Activated naive CD4-positive, alpha-beta T cell treated with anti-CD3 and anti-CD28 coated beads for 36 hours (primary cell): ENCODE results near the gene ENO2. TPM values are rescaled to one million over a fixed set of nuclear protein-coding genes. Genes with fewer than 3 reads are reported as not detected.

Experiments used
- CTCF ChIA-PET: fragments of 350-600 bp; sonication (Branson Sonifier 250); formaldehyde crosslinking; loops from one replicate; lab custom pipeline; 2021; ENCODE audit warnings: antibody characterized with exemption; lab: Charles Lee
- DNase-seq: peaks from one replicate; pipeline ENCODE4 v3.0.0-alpha.2; 2020
- H3K27ac Mint-ChIP-seq: one replicate; pipeline ENCODE4 v1.8.0; 2021; ENCODE audit warnings: mild to moderate bottlenecking, mixed read lengths
- H3K27me3 Mint-ChIP-seq: one replicate; pipeline ENCODE4 v1.8.0; 2021; ENCODE audit warnings: low read depth, mixed read lengths
- H3K36me3 Mint-ChIP-seq: one replicate; pipeline ENCODE4 v1.8.0; 2021; ENCODE audit warnings: low read depth, mixed read lengths
- H3K4me1 Mint-ChIP-seq: one replicate; pipeline ENCODE4 v1.8.0; 2021; ENCODE audit warnings: low read depth, mixed read lengths
- H3K4me3 Mint-ChIP-seq: one replicate; pipeline ENCODE4 v1.8.0; 2021; ENCODE audit warnings: mild to moderate bottlenecking, moderate library complexity, mixed read lengths
- H3K9me3 Mint-ChIP-seq: one replicate; pipeline ENCODE4 v1.8.0; 2021; ENCODE audit warnings: mixed read lengths
- intact Hi-C: fragments of 100-400 bp; cut with micrococcal nuclease; formaldehyde crosslinking; loops from one replicate; pipeline ENCODE4 v1.15.1; 2023
- total RNA-seq, 2 experiments: library from RNA; stranded (reverse); gene quantifications; one replicate each; pipeline ENCODE4 v1.2.3, GENCODE V29; 2021

Gene ENO2
- total RNA-seq, 2 experiments from 2014 or later = 128 to 131 TPM

DNA sequence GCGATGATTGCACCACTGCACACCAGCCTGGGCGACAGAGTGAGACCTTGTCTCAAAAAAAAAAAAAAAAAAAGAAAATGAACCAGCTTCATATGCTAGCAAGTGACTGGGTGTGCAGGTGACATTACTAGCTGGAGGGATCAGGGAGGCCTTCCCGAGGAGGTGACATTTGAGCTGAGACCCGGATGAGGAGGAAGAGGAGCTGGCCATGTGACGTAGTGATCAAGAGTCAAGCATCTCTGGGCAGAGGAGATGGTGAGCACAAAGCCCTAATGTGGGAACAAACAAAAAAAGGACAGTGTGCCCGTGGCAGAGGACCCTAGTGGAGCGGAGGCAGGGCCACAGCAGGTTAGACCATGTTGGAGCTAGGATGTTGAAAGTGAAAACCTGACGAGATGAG, 33.2 kb downstream of the ENO2 start:
- intact Hi-C loops = no loop called here
- peak; percentile 12 for DNase-seq
- Mint-ChIP-seq H3K4me1 (peaks cover 57% of the 10 kb centered on the region), H3K9me3 (no peaks in the 10 kb centered on the region), H3K27ac (peak overlapping the region; percentile 93), H3K36me3 (peaks cover 24% of the 10 kb centered on the region), H3K4me3 (peak overlapping the region; percentile 94), H3K27me3 (no peaks in the 10 kb centered on the region)
- CTCF ChIA-PET = interaction anchor here (0.9 to 11.8 kb wide), 6 partner anchors 9 to 165 kb away, joined by 3 to 397 read pairs (median 6); partner anchors contain the start of gene SPSB2

- intact Hi-C loops = no loop called here
- Mint-ChIP-seq H3K27ac (peak overlapping the region; percentile 93), H3K9me3 (no peaks in the 10 kb centered on the region), H3K4me1 (peaks cover 56% of the 10 kb centered on the region), H3K27me3 (no peaks in the 10 kb centered on the region), H3K4me3 (peak overlapping the region; percentile 72), H3K36me3 (peaks cover 39% of the 10 kb centered on the region)
- CTCF ChIA-PET = interaction anchor here (0.6 to 11.8 kb wide), 8 partner anchors 11 to 197 kb away, joined by 3 to 397 read pairs (median 4); partner anchors contain the start of gene LPCAT3
- peak; percentile 48 for DNase-seq
Observed at GRCh38 chr12:6948873-6949594, 34.7 kb downstream of the ENO2 start.

DNA sequence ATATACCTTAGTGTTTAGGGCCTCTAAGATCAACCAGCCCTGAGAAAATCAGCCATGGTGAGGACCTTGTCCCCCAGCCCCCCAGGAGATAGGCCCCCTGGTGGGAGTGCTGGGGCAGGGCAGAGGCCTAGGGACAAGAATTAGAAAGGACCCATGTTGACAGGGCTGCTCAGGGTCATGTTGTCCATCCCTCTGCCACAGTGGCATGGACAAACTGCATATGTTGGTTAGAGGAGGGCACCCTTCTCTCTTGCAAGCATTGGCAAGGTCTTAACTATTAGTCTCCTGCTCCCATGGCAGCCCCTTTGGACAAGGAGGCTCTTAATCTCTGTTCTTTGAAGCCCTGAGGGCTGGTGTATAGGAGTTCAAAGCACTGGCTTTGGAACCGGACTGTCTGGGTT, 36.0 kb downstream of the ENO2 start:
- no peaks in the 10 kb centered on the region for H3K27me3 Mint-ChIP-seq
- intact Hi-C loops = loop anchor here (5.0 to 10.0 kb wide), 5 partner anchors 78 to 1134 kb away; partner anchors contain the start of genes CD27, CD4, GAPDH and NECAP1
- peaks cover 50% of the 10 kb centered on the region for H3K36me3 Mint-ChIP-seq
- peaks cover 65% of the 10 kb centered on the region for H3K4me1 Mint-ChIP-seq
- peak; percentile 55 for DNase-seq
- H3K4me3 Mint-ChIP-seq = peak overlapping the region; percentile 98
- no peaks in the 10 kb centered on the region for H3K9me3 Mint-ChIP-seq
- H3K27ac Mint-ChIP-seq = peak overlapping the region; percentile 93
- CTCF ChIA-PET = interaction anchor here (0.6 to 11.8 kb wide), 3 partner anchors 11 to 25 kb away, joined by 5 to 397 read pairs (median 5); no protein-coding TSS in a partner anchor

DNA sequence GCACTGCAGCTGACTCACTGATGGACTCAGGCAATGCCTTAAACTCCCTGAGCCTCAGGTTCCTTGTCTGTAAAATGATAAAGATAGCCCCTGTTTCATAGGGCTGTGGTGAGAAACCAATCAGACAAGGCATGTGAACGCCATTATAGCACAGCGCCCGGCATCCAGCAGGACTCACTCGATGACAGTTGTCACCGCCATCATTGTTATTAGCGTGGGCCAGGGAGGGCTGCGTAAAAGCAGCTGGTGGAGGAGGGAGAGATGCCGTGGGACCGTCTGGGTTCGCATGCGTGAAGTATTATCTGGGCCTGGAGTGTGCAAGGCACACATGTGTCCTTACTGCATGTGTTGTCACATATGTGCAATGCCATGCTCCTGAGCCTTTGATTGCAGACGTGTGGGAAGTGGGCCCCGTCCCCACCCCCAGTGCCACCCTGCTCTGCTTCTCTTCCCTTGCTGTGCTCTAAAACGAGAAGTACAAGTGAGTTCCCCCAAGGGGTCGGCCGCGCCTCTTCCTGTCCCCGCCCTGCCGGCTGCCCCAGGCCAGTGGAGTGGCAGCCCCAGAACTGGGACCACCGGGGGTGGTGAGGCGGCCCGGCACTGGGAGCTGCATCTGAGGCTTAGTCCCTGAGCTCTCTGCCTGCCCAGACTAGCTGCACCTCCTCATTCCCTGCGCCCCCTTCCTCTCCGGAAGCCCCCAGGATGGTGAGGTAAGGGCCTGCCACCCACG, 36.6 kb downstream of the ENO2 start, which contains the start of gene PTPN6:
Gene PTPN6, plus strand, starts transcription at position 546 of the 730 bp plus-strand sequence. Its CDS starts 157 bp downstream, at position 703.
- DNase-seq = peak; percentile 80
- CTCF ChIA-PET = interaction anchor here (0.6 to 11.8 kb wide), 4 partner anchors 10 to 27 kb away, joined by 4 to 397 read pairs (median 4); no protein-coding TSS in a partner anchor
- peak within 1 kb of the TSS; percentile 93 for H3K27ac Mint-ChIP-seq
- peaks cover 65% of the 10 kb centered on the region for H3K4me1 Mint-ChIP-seq
- H3K36me3 Mint-ChIP-seq = peaks cover 55% of the 10 kb centered on the region
- no peaks in the 10 kb centered on the region for H3K27me3 Mint-ChIP-seq
- no peaks in the 10 kb centered on the region for H3K9me3 Mint-ChIP-seq
- H3K4me3 Mint-ChIP-seq = peak within 1 kb of the TSS; percentile 98
- intact Hi-C loops = loop anchor here (5.0 to 10.0 kb wide), 5 partner anchors 79 to 1134 kb away; partner anchors contain the start of genes CD27, CD4, GAPDH and NECAP1

GRCh38 chr12:6951551-6952120, 37.3 kb downstream of the ENO2 start:
- Mint-ChIP-seq H3K36me3 (peaks cover 61% of the 10 kb centered on the region), H3K27ac (peak overlapping the region; percentile 93), H3K27me3 (no peaks in the 10 kb centered on the region), H3K4me3 (peak overlapping the region; percentile 98), H3K9me3 (no peaks in the 10 kb centered on the region), H3K4me1 (peaks cover 69% of the 10 kb centered on the region)
- intact Hi-C loops = loop anchor here (5.0 to 10.0 kb wide), 5 partner anchors 79 to 1133 kb away; partner anchors contain the start of genes CD27, CD4, GAPDH and NECAP1
- DNase-seq = peak; percentile 64
- CTCF ChIA-PET = interaction anchor here (0.6 to 11.8 kb wide), 6 partner anchors 8 to 157 kb away, joined by 3 to 397 read pairs (median 4); partner anchors contain the start of gene C12orf57

- H3K4me1 Mint-ChIP-seq = peaks cover 69% of the 10 kb centered on the region
- H3K27me3 Mint-ChIP-seq = no peaks in the 10 kb centered on the region
- peaks cover 62% of the 10 kb centered on the region for H3K36me3 Mint-ChIP-seq
- intact Hi-C loops = loop anchor here (5.0 to 10.0 kb wide), 5 partner anchors 80 to 1133 kb away; partner anchors contain the start of genes CD27, CD4, GAPDH and NECAP1
- H3K4me3 Mint-ChIP-seq = peak overlapping the region; percentile 98
- peak; percentile 33 for DNase-seq
- H3K27ac Mint-ChIP-seq = peak overlapping the region; percentile 93
- H3K9me3 Mint-ChIP-seq = no peaks in the 10 kb centered on the region
- CTCF ChIA-PET = interaction anchor here (0.6 to 11.8 kb wide), 6 partner anchors 7 to 156 kb away, joined by 3 to 397 read pairs (median 3); partner anchors contain the start of gene C12orf57
Observed at GRCh38 chr12:6952121-6952862, 37.9 kb downstream of the ENO2 start.

DNA sequence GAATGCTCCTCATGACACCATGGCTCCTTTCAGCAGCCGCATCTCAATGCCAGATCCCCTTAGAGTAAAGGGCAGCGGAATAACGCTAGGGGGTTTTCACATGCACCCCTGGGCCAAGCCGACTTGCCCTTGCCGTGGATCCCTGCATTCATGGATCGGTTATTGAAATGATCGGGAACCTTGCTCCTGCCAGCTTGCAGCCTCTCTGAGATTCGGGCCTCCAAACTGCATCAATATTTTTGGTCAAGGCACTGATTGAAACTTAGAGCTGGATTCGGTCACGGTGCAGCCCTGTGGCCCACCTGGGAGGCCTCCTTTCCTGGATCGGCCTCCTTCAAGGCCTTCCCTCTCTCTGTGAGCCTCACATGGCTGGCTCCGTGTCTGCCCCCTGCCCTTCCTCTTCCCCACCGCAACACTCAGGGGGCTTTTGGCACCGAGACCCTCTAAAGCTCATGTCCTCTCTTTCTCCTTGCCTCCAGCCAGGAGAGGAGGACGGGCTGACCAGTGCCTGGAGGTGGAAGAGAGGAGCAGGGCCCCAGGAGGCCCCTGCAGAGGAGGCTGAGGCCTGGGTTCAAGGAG, 38.6 kb downstream of the ENO2 start:
- intact Hi-C loops = loop anchor here (1.0 to 10.0 kb wide), 7 partner anchors 8 to 1132 kb away; partner anchors contain the start of genes C12orf57, CD27, CD4 and GAPDH
- Mint-ChIP-seq H3K27me3 (no peaks in the 10 kb centered on the region), H3K9me3 (no peaks in the 10 kb centered on the region), H3K27ac (peak overlapping the region; percentile 93), H3K36me3 (peaks cover 66% of the 10 kb centered on the region), H3K4me1 (peaks cover 69% of the 10 kb centered on the region), H3K4me3 (peak overlapping the region; percentile 98)
- DNase-seq = peak; percentile 39
- CTCF ChIA-PET = interaction anchor here (0.6 to 11.8 kb wide), 4 partner anchors 8 to 155 kb away, joined by 3 to 397 read pairs (median 4); no protein-coding TSS in a partner anchor

- Mint-ChIP-seq H3K36me3 (peaks cover 72% of the 10 kb centered on the region), H3K27me3 (no peaks in the 10 kb centered on the region), H3K4me3 (peak overlapping the region; percentile 98), H3K27ac (peak overlapping the region; percentile 93), H3K4me1 (peaks cover 69% of the 10 kb centered on the region), H3K9me3 (no peaks in the 10 kb centered on the region)
- DNase-seq = peak; percentile 87
- intact Hi-C loops = loop anchor here (1.0 to 10.0 kb wide), 7 partner anchors 8 to 1131 kb away; partner anchors contain the start of genes C12orf57, CD27, CD4 and GAPDH
- CTCF ChIA-PET = interaction anchor here (1.0 to 11.8 kb wide), 6 partner anchors 7 to 155 kb away, joined by 3 to 397 read pairs (median 4); no protein-coding TSS in a partner anchor
Observed at GRCh38 chr12:6953442-6954315, 39.3 kb downstream of the ENO2 start.

DNA sequence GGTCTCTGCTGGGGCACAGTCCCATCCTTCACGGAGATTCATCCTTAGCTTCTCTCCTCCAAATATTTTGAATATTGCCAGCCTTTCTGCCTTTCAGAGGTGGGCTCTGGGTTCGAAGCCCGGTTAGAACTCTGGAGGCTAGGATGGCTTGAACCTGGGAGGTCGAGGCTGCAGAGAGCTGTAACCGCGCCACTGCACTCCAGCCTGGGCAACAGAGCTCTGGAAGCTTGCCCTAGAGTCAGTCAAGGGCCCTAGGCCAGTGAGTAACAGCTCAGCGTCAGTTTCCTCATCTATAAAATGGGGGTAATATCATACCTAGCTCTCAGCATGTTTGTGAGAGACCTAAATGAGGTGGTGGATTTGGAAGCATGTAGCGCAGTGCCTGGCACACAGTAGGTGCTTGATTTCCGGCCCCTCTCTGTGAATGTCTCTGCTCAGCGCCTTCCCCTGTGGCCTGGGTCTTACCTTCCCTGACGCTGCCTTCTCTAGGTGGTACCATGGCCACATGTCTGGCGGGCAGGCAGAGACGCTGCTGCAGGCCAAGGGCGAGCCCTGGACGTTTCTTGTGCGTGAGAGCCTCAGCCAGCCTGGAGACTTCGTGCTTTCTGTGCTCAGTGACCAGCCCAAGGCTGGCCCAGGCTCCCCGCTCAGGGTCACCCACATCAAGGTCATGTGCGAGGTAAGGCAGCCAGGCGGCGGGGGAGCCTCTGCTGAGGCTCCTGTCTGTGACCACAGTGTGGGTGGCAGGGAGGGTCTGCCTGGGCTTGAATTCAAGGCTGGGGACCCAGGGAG, 40.1 kb downstream of the ENO2 start:
- H3K9me3 Mint-ChIP-seq = no peaks in the 10 kb centered on the region
- intact Hi-C loops = loop anchor here (5.0 to 10.0 kb wide), 6 partner anchors 82 to 1130 kb away; partner anchors contain the start of genes CD27, CD4, GAPDH and LAG3
- DNase-seq = no peak

More for the DNA sequence above, 40.1 kb downstream of the ENO2 start:
- Mint-ChIP-seq H3K27me3 (no peaks in the 10 kb centered on the region), H3K36me3 (peaks cover 80% of the 10 kb centered on the region), H3K27ac (peak overlapping the region; percentile 93), H3K4me3 (peak overlapping the region; percentile 98), H3K4me1 (peaks cover 68% of the 10 kb centered on the region)
- CTCF ChIA-PET = interaction anchor here (1.0 to 1.8 kb wide), 4 partner anchors 9 to 17 kb away, joined by 3 to 8 read pairs (median 4); no protein-coding TSS in a partner anchor
